ENCODE results near the gene TOP2B.

Gene TOP2B

DNA sequence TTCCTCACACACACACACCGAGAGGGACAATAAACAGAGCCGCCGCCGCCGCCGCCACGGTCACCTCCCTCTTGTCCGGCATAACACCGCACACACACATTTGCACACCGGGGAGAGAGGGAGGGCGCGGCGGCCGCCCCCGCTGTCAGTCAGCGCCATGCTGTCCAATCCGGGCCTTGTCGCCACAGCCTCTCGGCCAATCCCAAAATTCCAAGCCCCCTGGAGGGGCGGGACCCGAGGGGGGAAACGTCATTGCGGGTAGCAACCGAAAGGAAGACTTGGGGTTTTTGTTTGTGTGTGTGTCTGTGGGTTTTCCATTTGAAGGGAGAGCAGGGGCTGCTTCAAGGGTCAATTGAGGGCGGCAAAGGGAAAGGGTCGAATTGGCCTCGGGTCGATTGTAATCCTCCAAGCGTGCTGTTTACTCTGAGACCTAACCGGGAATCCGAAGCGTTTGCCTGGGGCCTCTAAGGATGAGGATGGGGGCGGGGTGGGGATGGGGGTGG is at the start of gene TOP2B:
TSS of gene TOP2B (minus strand) at position 96 of the 503 bp plus-strand sequence. CDS start 610 bp downstream, outside the sequence.
- peak; percentile 86 to 89 for DNase-seq (ENCODE audit: low read depth in 2 of 2)

DNA sequence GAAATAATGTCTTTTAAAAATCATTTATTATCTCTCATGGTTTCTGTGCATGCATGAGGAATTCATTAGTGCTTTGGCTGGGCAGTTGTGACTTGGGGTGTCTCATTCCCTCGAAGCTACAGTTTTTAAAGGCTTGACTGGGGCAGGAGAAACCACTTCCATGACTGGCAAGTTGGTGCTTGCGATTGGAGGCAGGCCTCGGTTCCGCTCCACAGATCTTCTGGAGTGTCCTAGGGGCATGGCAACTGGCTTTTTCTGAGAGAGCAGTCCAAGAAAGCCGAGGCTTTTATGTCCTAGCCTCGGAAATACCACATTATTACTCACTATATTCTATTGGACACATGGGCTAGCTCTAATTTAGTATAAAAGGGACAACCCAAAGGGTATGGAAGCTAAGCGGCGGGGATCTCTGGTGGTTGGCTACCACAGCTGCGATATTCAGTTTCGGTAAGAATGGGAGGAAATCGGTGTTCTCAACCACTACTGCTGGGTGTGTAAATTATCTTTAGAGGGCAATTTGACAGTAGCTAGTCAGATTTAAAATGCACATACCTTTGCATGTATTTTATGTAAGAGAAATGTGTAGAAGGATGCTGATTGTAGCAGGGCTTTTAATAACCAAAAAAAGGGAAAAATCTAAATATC is 48.8 kb upstream of the TOP2B start:
- no peak for DNase-seq (ENCODE audit: low read depth in 2 of 2)

- no peak for DNase-seq (ENCODE audit: low read depth in 2 of 2)
Observed at GRCh38 chr3:25711090-25711489, 46.4 kb upstream of the TOP2B start.

DNA sequence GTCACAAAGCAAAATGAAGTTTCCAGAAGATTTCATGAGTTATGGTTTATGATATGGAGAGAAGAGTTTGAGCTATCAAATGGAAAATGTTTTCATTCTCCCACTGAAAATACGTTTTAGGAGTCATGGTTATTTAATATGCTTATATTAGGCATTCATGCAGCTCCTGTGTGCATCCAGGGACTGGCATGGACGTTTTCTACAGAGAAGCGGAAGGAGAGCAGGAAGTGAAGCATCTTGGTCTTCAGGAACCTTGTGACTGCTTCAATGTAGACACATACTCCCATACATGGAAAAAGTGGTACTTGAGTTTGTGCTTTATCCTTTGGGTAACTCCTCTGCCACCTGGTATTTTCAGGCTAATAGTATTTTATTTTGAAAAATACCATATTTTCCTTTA is 43.3 kb upstream of the TOP2B start:
- no peak for DNase-seq (ENCODE audit: low read depth in 2 of 2)

- no peak for DNase-seq (ENCODE audit: low read depth in 2 of 2)
Observed at GRCh38 chr3:25707268-25707926, 42.7 kb upstream of the TOP2B start.

DNA sequence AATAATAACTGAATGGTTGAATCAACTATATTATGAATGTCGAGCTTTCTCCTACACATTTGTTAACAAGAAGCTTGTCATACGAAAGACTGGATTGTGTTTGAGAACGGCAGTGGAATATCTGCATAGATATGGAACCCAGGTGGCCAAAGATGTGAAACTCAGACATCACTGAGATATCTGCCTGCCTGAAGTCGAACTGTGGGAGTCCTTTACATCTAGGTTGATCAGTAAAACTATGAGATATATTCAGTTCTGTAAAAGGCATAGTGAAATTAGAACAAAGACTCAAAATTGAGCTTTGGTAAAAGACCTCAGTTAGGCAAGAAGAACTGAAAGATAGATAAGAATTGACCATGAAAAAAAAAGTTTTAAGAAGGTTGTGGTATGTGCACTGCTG is 41.5 kb upstream of the TOP2B start:
- DNase-seq (ENCODE audit: low read depth in 2 of 2), result no peak

DNA sequence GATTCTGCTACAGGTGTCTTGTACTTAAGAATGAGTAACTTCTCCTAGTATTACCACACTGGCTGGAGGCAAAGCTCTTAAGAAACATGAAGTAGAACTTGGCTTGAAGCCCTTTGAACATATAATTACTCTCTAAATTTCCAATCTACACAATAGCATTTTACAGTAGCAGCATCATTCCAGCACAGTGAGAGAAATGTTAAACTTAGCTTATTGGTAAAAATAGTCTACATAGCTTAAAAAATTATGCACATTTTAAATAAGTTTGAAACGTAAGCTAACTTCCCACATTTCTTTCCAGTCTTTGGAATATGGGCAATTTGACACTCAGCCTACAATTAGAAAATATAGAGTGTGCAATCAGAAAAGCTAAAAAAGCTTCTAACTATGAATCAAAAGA is 32.8 kb upstream of the TOP2B start:
- no peak for DNase-seq (ENCODE audit: low read depth in 2 of 2)

GRCh38 chr3:25695731-25696420 is 31.2 kb upstream of the TOP2B start:
- DNase-seq (ENCODE audit: low read depth in 2 of 2), result no peak

GRCh38 chr3:25693238-25693637 is 28.5 kb upstream of the TOP2B start:
- no peak for DNase-seq (ENCODE audit: low read depth in 2 of 2)

GRCh38 chr3:25692341-25692740 is 27.6 kb upstream of the TOP2B start:
- no peak for DNase-seq (ENCODE audit: low read depth in 2 of 2)

- DNase-seq (ENCODE audit: low read depth in 2 of 2), result no peak
Observed at GRCh38 chr3:25690768-25691533, 26.2 kb upstream of the TOP2B start.

GRCh38 chr3:25689226-25689625 is 24.5 kb upstream of the TOP2B start:
- DNase-seq (ENCODE audit: low read depth in 2 of 2), result no peak

DNA sequence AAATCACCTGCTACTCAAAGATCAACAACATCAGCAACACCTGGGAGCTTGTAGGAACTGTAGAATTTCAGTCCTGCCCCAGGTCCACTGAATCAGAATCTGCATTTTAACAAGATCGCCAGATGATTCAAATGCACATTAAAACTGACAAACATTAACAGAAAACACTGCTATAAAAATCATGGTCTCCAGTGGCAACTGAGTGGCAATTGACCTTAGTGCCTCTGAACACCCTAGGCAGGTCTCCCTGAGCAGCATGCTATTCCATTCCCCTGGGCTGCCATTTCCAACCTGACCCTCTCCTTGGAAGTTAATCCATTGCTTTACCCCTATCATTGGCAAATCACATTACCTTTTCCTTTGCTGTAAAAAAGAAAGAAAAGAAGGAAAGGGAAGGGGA is 23.0 kb upstream of the TOP2B start:
- no peak for DNase-seq (ENCODE audit: low read depth in 2 of 2)

GRCh38 chr3:25686766-25687165 is 22.1 kb upstream of the TOP2B start:
- DNase-seq (ENCODE audit: low read depth in 2 of 2), result no peak

DNA sequence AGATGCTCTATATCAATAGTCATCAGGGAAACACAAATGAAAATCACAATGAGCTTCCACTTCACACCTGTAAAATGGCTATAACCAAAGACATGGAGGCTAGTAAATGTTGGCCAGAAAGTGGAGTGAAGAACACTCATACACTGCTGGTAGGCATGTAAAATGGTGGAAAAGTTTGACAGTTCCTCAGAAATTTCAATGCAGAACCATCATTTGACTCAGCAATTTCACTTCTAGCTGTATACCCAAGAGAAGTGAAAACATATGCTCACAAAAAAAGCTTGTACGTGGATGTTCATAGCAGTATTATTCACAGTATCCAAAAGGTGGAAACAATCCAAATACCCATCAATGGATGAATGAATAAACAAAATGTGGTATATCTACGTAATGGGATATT is 19.2 kb upstream of the TOP2B start:
- no peak for DNase-seq (ENCODE audit: low read depth in 2 of 2)

- DNase-seq (ENCODE audit: low read depth in 2 of 2), result no peak
Observed at GRCh38 chr3:25683410-25683809, 18.7 kb upstream of the TOP2B start.

DNA sequence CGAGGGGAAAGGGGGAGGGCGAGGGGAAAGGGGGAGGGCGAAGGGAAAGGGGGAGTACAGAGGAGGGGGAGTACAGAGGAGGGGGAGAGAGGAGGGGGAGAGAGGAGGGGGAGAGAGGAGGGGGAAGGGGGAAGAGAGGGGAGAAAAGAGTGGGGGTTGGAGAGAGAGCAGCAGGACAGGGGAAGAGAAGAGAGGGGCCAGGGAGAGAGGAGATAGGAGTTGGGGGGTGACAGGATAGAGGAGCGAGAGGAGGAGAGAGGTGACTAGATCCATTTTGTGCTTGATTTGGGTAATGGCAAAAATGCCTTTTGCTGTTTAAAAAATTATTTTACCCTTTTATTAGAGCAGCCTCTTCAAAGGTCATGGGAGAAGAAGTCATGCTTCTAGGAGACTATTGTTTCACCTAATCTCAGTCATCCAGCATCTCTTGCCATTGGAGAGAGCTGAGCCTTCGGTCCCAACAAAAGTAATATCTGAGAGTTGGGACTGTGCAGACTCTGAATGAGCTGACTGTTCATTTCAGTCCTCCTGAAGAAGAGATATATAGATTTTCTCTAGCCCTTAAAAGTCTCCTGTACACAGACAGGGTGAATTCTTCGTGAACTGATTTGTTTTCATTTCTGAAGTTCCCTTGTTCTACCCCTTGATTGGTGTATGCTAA is 15.1 kb upstream of the TOP2B start:
- no peak for DNase-seq (ENCODE audit: low read depth in 2 of 2)

GRCh38 chr3:25679166-25679565 is 14.5 kb upstream of the TOP2B start:
- no peak for DNase-seq (ENCODE audit: low read depth in 2 of 2)

GRCh38 chr3:25678581-25678980 is 13.9 kb upstream of the TOP2B start:
- no peak for DNase-seq (ENCODE audit: low read depth in 2 of 2)

DNA sequence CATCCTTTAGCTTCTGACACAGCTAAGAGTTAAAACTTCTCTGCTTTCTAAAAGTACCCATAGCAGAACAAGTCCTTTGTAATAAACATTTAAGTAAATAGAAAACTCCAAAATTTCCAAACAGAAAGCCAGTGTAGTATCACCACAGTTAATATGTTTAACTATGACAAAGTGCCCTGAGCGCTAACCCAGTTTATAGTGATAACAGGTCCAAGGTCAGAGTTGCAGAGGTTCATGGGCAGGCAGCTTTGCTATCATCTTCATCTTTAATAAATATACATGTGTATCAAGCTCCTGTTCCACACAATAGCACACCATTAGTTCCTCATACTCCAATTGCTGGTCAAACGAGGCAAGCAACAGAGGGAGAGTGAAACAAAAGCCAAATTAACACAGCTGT is 12.4 kb upstream of the TOP2B start:
- no peak for DNase-seq (ENCODE audit: low read depth in 2 of 2)

- no peak for DNase-seq (ENCODE audit: low read depth in 2 of 2)
Observed at GRCh38 chr3:25674670-25675069, 10.0 kb upstream of the TOP2B start.

Data from fibroblast of skin of left biceps (primary cell).